Activated CD8-positive, alpha-beta memory T cell treated with anti-CD3 and anti-CD28 coated beads, Interleukin-2, amount 50 U/mL, for 1 hour (primary cell): ENCODE data around the gene ARHGEF37.

Source experiments
- DNase-seq: peaks from one replicate; pipeline ENCODE4 v3.0.0-alpha.2; 2020; ENCODE audit errors: extremely low read depth

The ARHGEF37 gene

DNA sequence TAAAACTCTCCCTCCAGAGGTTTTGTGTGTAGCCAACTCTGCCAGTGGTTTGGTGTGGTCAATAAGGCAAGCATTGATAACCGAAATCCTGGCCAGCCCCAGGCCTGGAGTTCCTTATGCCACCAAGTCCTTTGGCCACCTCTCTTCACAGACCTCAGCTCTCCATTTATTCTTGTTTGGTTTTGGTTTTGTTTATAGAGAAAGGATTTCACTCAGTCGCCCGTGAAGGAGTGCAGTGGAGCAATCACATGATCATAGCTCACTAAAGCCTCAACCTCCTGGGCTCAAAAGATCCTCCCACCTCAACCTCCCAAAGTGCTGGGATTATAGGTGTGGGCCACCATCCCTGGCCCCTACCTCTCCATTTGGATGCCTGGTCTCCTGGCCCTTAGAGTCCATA lies 93.4 kb downstream of the ARHGEF37 start:
- DNase-seq, result no peak

DNA sequence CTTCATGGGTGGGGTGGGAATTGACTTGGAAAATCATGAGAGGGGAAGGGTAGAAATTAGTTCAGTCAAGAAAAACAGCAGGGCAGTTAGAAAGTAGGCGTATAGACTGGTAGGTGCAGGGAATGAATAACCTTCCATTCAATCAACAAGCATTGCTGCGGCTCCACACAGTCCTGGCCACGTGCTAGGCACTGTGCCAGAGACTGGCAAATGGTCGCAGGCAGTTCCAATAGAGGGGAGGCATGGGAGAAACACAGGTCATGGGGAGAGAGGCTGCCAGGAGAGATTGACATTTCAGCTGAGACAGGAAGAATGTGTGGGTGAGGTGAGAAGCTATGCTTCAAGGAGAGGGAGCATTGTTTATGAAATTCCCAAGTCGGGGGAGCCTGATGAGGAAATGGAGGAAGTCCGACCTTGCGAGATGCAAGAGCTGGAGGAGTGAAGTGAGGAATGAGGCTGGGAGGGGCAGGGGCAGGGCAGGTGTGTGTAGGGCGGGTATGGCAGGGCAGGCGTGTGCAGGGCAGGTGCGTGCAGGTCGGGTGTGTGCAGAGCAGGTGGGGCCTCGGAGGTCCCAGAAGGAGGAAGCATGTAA lies 94.4 kb downstream of the ARHGEF37 start:
- DNase-seq, result no peak

DNA sequence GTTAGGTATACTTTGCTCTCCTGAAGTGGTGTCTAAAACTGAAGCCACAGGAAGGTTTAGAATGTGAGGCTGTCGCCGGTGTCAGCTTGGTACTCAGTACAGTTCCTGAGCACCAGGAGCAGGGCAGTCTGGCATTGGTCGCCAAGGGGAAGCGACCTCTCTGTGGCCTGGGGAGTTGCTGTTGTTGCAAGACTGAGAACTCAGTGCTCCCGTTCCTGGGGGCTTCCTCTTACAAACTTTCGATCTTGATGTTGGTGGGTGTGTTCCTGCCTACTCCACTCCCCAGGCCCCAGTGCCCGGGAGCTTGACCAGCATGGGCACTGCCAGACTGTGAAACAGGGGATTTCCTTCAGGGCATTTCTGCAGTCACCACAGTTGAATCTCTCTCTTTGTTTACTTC lies 96.4 kb downstream of the ARHGEF37 start:
- DNase-seq, result no peak

DNA sequence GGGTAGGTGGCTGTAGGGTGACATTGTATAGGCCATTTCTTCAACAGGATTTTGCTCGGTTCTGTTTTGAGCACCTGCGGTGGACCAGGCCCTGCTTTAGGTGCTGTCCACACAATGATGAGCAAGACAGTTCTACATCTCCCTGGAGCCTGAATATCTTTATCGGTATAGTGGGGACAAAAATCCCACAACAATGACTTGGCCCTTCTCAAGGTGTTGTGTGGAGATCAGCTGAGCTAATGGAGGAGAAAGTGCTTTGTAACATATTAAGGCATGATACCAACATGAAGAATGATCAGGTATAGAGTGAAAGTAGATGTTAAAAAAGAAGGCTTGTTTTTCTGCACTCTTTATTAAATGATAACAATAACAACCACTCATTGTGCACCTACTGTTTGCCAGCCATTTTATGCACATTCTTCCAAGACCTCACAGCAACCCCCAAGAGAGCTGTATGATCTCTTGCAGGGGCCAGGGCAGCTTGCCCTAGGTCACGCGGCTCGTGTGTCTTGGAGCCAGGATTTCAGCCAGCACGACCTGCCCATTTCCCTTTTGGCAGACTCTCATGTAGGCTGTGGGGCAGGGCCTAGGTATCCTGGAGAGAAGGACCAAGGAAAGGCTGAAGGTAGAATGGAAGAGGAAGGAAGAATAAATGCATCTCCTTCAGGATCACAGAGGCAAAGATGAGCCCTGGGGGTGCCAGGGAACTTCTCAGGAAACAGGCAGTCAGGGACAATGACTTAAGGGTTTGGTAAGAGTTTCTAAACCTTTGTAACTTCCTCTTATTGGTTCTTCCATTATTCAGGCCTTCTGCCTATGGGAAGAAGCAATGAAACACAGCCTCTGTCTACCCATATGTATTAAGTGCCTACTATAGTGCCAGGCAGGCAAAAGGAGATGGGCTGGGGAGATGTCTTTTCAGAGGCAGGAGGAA lies 98.8 kb downstream of the ARHGEF37 start:
- DNase-seq, result no peak

DNA sequence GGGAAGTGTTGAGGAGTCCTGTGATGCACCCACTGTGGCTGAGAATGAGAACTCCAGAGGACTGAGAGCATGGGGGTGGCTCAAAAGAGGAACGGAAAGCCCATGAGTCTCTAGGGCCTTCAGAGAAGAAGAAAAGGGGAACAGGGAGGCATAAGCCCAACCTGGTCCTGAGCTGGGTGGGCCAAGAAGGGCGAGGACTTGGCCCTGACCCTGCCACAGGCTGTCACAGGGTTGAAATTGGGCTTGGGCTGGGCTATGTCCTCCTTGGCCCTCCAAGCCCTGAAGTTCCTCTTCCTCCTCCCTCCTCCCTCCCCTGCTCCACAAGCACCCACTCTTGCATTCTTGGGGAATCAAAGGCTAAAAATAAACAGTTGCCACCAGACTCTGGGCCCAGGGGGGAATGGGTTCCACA lies 99.5 kb downstream of the ARHGEF37 start:
- DNase-seq, result no peak

DNA sequence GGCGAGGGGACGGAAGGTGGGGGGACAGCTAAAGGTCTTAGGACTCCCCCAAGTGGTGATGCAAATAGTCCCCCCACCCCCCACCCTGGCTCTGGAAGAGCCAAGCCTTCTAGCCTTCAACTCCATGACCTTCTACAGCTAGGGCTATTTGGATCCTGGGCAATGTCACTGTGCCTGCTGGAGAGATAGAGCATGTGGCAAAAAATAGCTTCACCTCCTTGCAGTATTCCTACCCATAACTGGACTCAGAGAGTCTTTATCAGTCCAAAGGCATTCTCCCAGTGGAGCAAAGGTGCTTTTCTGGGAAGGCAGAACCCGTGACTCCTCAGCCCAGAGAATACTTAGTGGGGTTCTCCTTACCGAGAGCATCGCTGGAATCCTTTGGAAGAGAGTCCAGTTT lies 100.0 kb downstream of the ARHGEF37 start:
- no peak for DNase-seq

DNA sequence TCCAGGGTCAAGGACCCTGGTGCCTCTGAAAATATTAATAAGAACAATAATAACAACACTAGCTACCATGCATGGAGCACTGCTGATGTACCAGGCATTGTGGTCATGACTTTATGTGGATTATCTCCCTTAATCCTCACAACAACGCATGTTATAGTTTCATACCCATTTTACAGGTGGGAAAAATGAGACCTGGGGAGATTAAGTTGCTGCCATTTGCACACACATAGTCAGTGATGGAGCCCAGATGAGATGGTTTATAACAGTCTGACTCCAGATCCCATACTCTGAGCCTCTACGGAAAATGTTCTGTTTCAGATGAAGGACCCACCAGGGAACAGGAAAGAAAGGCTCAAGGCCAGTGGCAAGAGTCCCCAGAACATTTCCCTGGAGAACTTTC lies 100.6 kb downstream of the ARHGEF37 start:
- DNase-seq, result no peak

DNA sequence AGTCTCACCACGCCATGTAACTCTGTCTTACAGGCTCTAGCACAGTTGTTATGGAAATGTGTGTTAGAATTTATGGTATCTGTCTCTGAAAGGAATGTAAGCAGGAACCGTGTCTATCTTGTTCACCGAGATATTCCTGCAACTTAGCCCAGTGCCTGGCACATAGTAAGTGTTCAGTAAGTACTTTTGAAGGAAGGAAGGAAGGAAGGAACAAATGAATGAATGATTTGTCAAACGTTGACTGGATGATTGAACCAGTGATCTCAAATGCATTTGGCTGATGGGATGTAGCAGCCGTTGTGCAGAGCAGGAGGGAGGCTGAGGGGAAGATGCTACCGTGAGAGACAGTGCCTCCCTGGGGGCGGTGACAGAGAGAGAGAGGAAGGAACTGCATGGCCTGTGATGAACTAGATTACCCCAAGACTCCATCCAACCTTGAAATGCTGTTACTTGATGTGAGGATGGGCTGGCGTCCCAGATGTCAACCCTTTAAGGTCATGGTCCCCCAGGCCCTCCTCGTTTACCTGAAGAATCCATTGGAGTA lies 101.3 kb downstream of the ARHGEF37 start:
- no peak for DNase-seq

DNA sequence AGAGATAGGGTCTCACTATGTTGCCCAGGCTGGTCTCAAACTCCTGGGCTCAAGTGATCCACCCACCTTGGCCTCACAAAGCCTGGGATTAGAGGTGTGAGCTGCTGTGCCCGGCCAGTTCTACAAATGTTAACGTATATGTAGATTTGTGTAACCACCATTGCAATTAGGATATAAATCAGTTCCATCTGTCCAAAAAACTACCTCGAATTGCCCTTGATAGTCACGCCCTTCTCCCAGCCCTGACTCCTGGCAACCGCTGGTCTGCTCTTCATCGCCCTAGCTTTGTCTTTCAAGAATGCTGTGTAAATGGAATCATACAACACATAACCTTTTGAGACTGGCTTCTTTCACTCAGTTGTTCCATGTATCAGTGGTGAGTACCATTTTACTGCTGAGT lies 102.7 kb downstream of the ARHGEF37 start:
- DNase-seq, result no peak

DNA sequence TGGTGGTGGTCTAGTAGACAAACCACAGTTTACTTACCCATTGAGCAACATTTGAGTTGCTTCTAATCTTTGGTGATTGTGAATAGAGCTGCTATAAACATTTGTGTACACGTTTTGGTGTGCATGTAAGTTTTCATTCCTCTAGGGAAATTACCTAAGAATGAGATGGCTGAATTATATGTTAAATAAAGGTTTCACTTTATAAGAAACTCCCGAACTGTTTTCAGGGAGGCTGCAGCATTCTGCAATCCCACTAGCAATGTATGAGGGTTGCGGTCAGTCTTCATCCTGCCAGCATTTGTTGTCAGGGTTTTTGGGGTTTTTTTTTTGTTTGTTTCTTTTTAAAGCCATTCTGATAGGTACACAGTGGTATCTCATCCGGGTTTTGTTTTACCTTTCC lies 103.1 kb downstream of the ARHGEF37 start:
- no peak for DNase-seq
